ENCODE data around the gene NSG1.

DNA sequence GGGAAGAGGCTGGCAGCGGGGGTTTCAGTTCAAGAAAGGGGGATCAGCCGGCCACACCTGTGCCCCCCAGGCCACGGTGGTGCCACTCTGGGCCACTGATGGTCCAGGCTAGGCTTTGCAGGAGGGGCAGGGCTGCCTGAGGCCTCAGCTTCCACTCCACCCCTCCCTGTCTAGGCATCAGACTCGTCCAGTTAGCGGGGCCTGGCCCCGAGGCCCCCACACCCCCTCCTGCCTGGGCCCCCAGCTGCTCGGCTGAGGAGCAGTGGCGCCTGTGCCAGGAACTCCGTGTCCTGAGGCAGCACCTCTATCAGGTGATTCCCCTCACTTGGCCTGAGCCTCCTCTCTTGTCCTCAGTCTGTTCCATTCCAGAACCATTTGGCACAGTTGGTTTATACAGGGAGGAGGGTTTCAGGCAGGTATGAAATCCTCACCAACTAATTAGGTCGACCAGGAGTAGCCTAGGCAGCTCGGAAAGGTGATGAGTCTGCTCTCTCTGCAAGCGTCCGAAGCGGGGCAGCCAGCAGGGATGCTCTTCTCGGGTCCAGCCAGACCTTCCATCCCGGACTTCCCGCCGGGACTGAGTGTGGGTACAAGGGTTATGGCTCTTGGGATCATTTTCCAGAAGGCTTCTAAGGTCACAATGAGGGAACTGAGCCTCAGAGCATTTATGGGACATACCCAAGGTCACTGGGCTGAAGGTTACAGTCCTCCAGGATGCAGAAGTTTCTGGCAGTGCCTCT, 2.1 kb downstream of the NSG1 start:
- TF ChIP-seq, protein P1, sequence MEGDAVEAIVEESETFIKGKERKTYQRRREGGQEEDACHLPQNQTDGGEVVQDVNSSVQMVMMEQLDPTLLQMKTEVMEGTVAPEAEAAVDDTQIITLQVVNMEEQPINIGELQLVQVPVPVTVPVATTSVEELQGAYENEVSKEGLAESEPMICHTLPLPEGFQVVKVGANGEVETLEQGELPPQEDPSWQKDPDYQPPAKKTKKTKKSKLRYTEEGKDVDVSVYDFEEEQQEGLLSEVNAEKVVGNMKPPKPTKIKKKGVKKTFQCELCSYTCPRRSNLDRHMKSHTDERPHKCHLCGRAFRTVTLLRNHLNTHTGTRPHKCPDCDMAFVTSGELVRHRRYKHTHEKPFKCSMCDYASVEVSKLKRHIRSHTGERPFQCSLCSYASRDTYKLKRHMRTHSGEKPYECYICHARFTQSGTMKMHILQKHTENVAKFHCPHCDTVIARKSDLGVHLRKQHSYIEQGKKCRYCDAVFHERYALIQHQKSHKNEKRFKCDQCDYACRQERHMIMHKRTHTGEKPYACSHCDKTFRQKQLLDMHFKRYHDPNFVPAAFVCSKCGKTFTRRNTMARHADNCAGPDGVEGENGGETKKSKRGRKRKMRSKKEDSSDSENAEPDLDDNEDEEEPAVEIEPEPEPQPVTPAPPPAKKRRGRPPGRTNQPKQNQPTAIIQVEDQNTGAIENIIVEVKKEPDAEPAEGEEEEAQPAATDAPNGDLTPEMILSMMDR (conservative IDR thresholded peaks at IDR 0.05 in 1 of 2, IDR thresholded peaks at IDR 0.05 in 1 of 2; ENCODE audit: low read depth in 1 of 2, low read length in 2 of 2) = no peak
- no peak for TF ChIP-seq EZH2 (IDR thresholded peaks at IDR 0.05; ENCODE audit: low read length, missing control alignments)

Measured in fibroblast of lung (primary cell).